Astrocyte (in vitro differentiated cells and primary cell): ENCODE results near the gene YES1. TPM values are rescaled to one million over a fixed set of nuclear protein-coding genes. Genes with fewer than 3 reads are reported as not detected.
A peak's percentile ranks its signal among the peaks of the same experiment; 100 is the strongest.

Source experiments
- DNase-seq: peaks from one replicate; pipeline ENCODE4 v3.0.0-alpha.2; 2010; ENCODE audit warnings: low read depth
- FAIRE-seq: peaks from 2 replicates; lab custom pipeline; 2011; peaks lifted over from hg19 to GRCh38; lab: Jason Lieb, UNC
- H2AFZ ChIP-seq: 2 replicates; pipeline ENCODE4 v1.6.0; 2012; ENCODE audit warnings: low read depth, low read length, inconsistent platforms
- H3K27ac ChIP-seq: 2 replicates; pipeline ENCODE4 v1.5.1; 2011; ENCODE audit warnings: low read depth, low read length, inconsistent platforms
- H3K27me3 ChIP-seq: 2 replicates; pipeline ENCODE4 v1.6.0; 2011; ENCODE audit warnings: low read length, inconsistent platforms; ENCODE audit not compliant: insufficient read depth
- H3K36me3 ChIP-seq: 2 replicates; pipeline ENCODE4 v1.5.1; 2011; ENCODE audit warnings: low read length, inconsistent platforms; ENCODE audit not compliant: insufficient read depth
- H3K4me1 ChIP-seq: 2 replicates; pipeline ENCODE4 v1.5.1; 2011; ENCODE audit warnings: low read length, inconsistent platforms; ENCODE audit not compliant: insufficient read depth
- H3K4me2 ChIP-seq: 2 replicates; pipeline ENCODE4 v1.6.0; 2012; ENCODE audit warnings: low read length, inconsistent platforms
- H3K4me3 ChIP-seq: 2 replicates; pipeline ENCODE4 v1.5.1; 2011; ENCODE audit warnings: low read depth, mild to moderate bottlenecking, low read length, inconsistent platforms; ENCODE audit not compliant: insufficient read depth
- H3K79me2 ChIP-seq: 2 replicates; pipeline ENCODE4 v1.6.0; 2012; ENCODE audit warnings: mild to moderate bottlenecking, low read length, inconsistent platforms; ENCODE audit not compliant: insufficient read depth
- H3K9ac ChIP-seq: 2 replicates; pipeline ENCODE4 v1.6.0; 2012; ENCODE audit warnings: mild to moderate bottlenecking, low read length, inconsistent platforms
- H3K9me3 ChIP-seq: 2 replicates; pipeline ENCODE4 v1.5.1; 2012; ENCODE audit warnings: low read depth, mild to moderate bottlenecking, low read length, inconsistent platforms; ENCODE audit not compliant: insufficient read depth
- H4K20me1 ChIP-seq: 2 replicates; pipeline ENCODE4 v1.6.0; 2012; ENCODE audit warnings: low read length, inconsistent platforms; ENCODE audit not compliant: insufficient read depth
- H3K27ac Mint-ChIP-seq: one replicate; pipeline ENCODE4 v1.8.0; 2021; ENCODE audit warnings: mild to moderate bottlenecking, mixed read lengths; ENCODE audit not compliant: unreplicated experiment
- H3K27me3 Mint-ChIP-seq: one replicate; pipeline ENCODE4 v1.8.0; 2021; ENCODE audit warnings: low read depth, mixed read lengths; ENCODE audit not compliant: unreplicated experiment
- H3K36me3 Mint-ChIP-seq: one replicate; pipeline ENCODE4 v1.8.0; 2021; ENCODE audit warnings: low read depth, mixed read lengths; ENCODE audit not compliant: unreplicated experiment
- H3K4me1 Mint-ChIP-seq: one replicate; pipeline ENCODE4 v1.8.0; 2021; ENCODE audit warnings: low read depth, mixed read lengths; ENCODE audit not compliant: unreplicated experiment
- H3K4me3 Mint-ChIP-seq: one replicate; pipeline ENCODE4 v1.8.0; 2021; ENCODE audit warnings: mild to moderate bottlenecking, moderate library complexity, mixed read lengths; ENCODE audit not compliant: unreplicated experiment
- H3K9me3 Mint-ChIP-seq: one replicate; pipeline ENCODE4 v1.8.0; 2021; ENCODE audit warnings: mild to moderate bottlenecking, mixed read lengths; ENCODE audit not compliant: unreplicated experiment
- CTCF ChIP-seq: IDR thresholded peaks from 2 replicates; pipeline ENCODE4 v1.5.1; 2011; ENCODE audit warnings: low read depth, mild to moderate bottlenecking, inconsistent platforms, low read length, moderate library complexity; ENCODE audit not compliant: insufficient read depth
- EZH2 ChIP-seq: IDR thresholded peaks from 2 replicates; pipeline ENCODE4 v1.6.1; 2012; ENCODE audit warnings: mild to moderate bottlenecking, low read length, inconsistent platforms; ENCODE audit not compliant: insufficient read depth
- total RNA-seq: library from RNA; stranded (reverse); gene quantifications from 2 replicates; pipeline ENCODE4 v1.2.1, GENCODE V29; 2021

YES1 gene
- total RNA-seq, 1 donor from 2014 or later, result 68.2 TPM

DNA sequence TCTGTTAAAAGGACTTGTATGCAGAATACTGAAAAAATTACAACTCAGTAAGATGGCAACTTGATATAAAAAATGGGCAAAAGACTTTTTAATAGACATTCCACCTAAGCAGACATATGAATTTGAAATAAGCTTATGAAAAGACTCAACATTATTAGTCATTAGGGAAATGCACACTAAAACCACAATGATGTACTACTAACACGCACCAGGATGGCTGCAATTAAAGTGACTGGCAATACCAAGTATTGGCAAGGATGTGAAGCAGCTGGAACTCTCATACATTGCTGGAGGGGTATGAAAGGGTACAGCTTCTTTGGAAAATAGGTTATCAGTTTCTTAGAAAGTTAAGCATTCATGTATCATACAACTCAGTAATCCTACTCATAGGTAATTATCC lies 96.4 kb downstream of the YES1 start:
- TF ChIP-seq CTCF (no peak), EZH2 (no peak)
- H3K27me3 Mint-ChIP-seq, result no peaks in the 10 kb centered on the region
- Histone ChIP-seq H2AFZ (no peak overlapping the region), H3K4me2 (peak overlapping the region; percentile 49), H4K20me1 (peaks cover 3% of the 10 kb centered on the region), H3K9me3 (no peaks in the 10 kb centered on the region), H3K36me3 (no peaks in the 10 kb centered on the region), H3K79me2 (peaks cover 10% of the 10 kb centered on the region), H3K9ac (no peak overlapping the region), H3K27ac (peak overlapping the region; percentile 64), H3K27me3 (no peaks in the 10 kb centered on the region), H3K4me3 (no peak overlapping the region), H3K4me1 (peaks cover 8% of the 10 kb centered on the region)
- no peak overlapping the region for H3K4me3 Mint-ChIP-seq
- no peak overlapping the region for H3K27ac Mint-ChIP-seq
- H3K36me3 Mint-ChIP-seq, result no peaks in the 10 kb centered on the region
- FAIRE-seq (no peak), DNase-seq (peak; percentile 77)
- H3K4me1 Mint-ChIP-seq, result no peaks in the 10 kb centered on the region
- H3K9me3 Mint-ChIP-seq, result no peaks in the 10 kb centered on the region

GRCh38 chr18:713135-713490 lies 98.9 kb downstream of the YES1 start:
- Histone ChIP-seq H3K4me1 (peaks cover 10% of the 10 kb centered on the region), H3K4me3 (no peak overlapping the region), H3K27me3 (no peaks in the 10 kb centered on the region), H3K9me3 (no peaks in the 10 kb centered on the region), H3K79me2 (peaks cover 32% of the 10 kb centered on the region), H3K27ac (no peak overlapping the region), H2AFZ (no peak overlapping the region), H3K36me3 (peaks cover 5% of the 10 kb centered on the region), H3K9ac (no peak overlapping the region), H4K20me1 (peaks cover 23% of the 10 kb centered on the region), H3K4me2 (peak overlapping the region; percentile 71)
- Mint-ChIP-seq H3K9me3 (no peaks in the 10 kb centered on the region), H3K4me3 (peak overlapping the region; percentile 45), H3K27me3 (no peaks in the 10 kb centered on the region), H3K36me3 (peaks cover 8% of the 10 kb centered on the region), H3K4me1 (no peaks in the 10 kb centered on the region), H3K27ac (no peak overlapping the region)
- DNase-seq (no peak), FAIRE-seq (no peak)
- TF ChIP-seq CTCF (no peak), EZH2 (no peak)

DNA sequence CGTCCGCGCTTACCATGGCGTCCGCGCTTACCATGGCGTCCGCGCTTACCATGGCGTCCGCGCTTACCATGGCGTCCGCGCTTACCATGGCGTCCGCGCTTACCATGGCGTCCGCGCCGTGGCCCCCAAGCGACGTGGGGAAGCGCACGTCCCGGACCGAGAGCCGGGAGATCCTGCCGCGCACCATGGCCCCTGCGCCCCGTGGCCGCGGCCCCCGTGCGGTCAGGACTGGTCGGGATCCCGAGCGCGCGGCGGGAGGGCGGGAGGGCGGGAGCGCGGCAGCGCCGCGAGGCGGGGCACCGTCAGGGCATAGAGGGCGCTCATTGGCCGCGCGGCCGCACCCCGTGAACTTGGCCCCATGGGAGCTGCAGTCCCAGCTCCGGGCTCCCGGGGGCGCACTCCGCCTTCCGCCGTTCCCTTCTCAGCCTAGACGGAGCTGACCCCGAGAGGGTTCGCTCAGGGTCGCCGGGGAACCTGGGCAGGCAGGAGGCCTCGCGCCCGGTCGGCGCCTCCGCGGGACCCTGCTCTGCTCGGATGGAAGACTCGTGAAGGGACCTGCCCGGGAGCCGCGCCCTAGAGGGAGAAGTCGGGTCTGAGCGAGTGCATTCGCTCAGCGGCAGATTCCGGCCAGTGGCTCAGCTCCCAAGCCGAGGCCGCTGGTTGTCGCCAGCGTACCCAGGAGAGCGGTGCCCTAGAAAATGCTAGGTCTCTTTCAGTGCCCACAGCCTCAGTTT lies 99.5 kb downstream of the YES1 start, which contains the start of gene ENOSF1:
Gene ENOSF1, minus strand, starts transcription at position 230 of the 734 bp plus-strand sequence. Its CDS starts 43 bp downstream, at position 187.
- H3K27ac ChIP-seq, result peak within 1 kb of the TSS; percentile 56

More for the DNA sequence above, 99.5 kb downstream of the YES1 start, which contains the start of gene ENOSF1:
- Mint-ChIP-seq H3K27me3 (no peaks in the 10 kb centered on the region), H3K4me3 (peak within 1 kb of the TSS; percentile 84), H3K9me3 (no peaks in the 10 kb centered on the region), H3K27ac (peak within 1 kb of the TSS; percentile 1), H3K4me1 (no peaks in the 10 kb centered on the region), H3K36me3 (peaks cover 8% of the 10 kb centered on the region)
- no peaks in the 10 kb centered on the region for H3K27me3 ChIP-seq
- no peak for FAIRE-seq
- H3K79me2 ChIP-seq, result peaks cover 32% of the 10 kb centered on the region
- H3K36me3 ChIP-seq, result peaks cover 5% of the 10 kb centered on the region
- peak within 1 kb of the TSS; percentile 99 for H3K4me2 ChIP-seq
- peak within 1 kb of the TSS; percentile 87 for H3K9ac ChIP-seq
- H4K20me1 ChIP-seq, result peaks cover 23% of the 10 kb centered on the region
- peak within 1 kb of the TSS; percentile 75 for H3K4me3 ChIP-seq
- peaks cover 10% of the 10 kb centered on the region for H3K4me1 ChIP-seq
- TF ChIP-seq CTCF (peak; percentile 44), EZH2 (no peak)
- H2AFZ ChIP-seq, result peak within 1 kb of the TSS; percentile 73
- DNase-seq, result peak; percentile 59
- no peaks in the 10 kb centered on the region for H3K9me3 ChIP-seq
